Panc1 (cell line): ENCODE data around the gene EFNA5. TPM values are rescaled to one million over a fixed set of nuclear protein-coding genes. Genes with fewer than 3 reads are reported as not detected.
A peak's percentile ranks its signal among the peaks of the same experiment; 100 is the strongest.

Source experiments
- ATAC-seq: fragments of 200-7000 bp; cut with Tn5 transposase; 2 replicates; pipeline ENCODE4 v1.9.1; 2020; ENCODE audit warnings: mild to moderate bottlenecking, moderate library complexity
- BruUV-seq: library from RNA; stranded (reverse); fragments of 400-500 nt; replicated peaks from 2 replicates; lab custom pipeline; 2021; lab: Mats Ljungman, UMichigan
- CTCF ChIA-PET: fragments of 300-600 bp; sonication (Branson Sonifier 250); formaldehyde crosslinking; loops from one replicate; lab custom pipeline; 2022; ENCODE audit warnings: antibody characterized with exemption; lab: Charles Lee
- POLR2A ChIA-PET: fragments of 300-600 bp; sonication (Branson Sonifier 250); formaldehyde crosslinking; loops from one replicate; lab custom pipeline; 2022; ENCODE audit warnings: antibody characterized with exemption; lab: Charles Lee
- DNase-seq: peaks from one replicate; pipeline ENCODE4 v3.0.0-alpha.2; 2010; ENCODE audit warnings: low read depth, low spot score
- H3K27ac ChIP-seq: 2 replicates; pipeline ENCODE4 v1.5.1; 2011; ENCODE audit warnings: mild to moderate bottlenecking, low read length, inconsistent platforms
- H3K27me3 ChIP-seq: fragments of 200-500 bp; sonication (Bioruptor generic); 2 replicates; pipeline ENCODE4 v1.6.0; 2014; ENCODE audit warnings: low read length, inconsistent platforms; ENCODE audit not compliant: control insufficient read depth, insufficient read depth
- H3K36me3 ChIP-seq: fragments of 200-500 bp; sonication (Bioruptor generic); 2 replicates; pipeline ENCODE4 v1.5.1; 2014; ENCODE audit warnings: inconsistent platforms, mild to moderate bottlenecking, low read length, moderate library complexity; ENCODE audit not compliant: control insufficient read depth, insufficient read depth
- H3K4me1 ChIP-seq: 2 replicates; pipeline ENCODE4 v1.5.1; 2011; ENCODE audit warnings: inconsistent platforms, mild to moderate bottlenecking, low read length, moderate library complexity; ENCODE audit not compliant: control insufficient read depth, insufficient read depth
- H3K4me3 ChIP-seq, 2 experiments: 2 replicates each; pipeline ENCODE4 v1.5.1; 2011 to 2012; ENCODE audit warnings: low read depth in 2 of 2, low read length in 2 of 2, mild to moderate bottlenecking in 2 of 2, inconsistent platforms in 1 of 2, moderate library complexity in 1 of 2
- H3K9me3 ChIP-seq: fragments of 200-500 bp; sonication (Bioruptor generic); 2 replicates; pipeline ENCODE4 v1.5.1; 2014; ENCODE audit warnings: low read depth, mild to moderate bottlenecking, inconsistent platforms, low read length, moderate library complexity; ENCODE audit not compliant: control insufficient read depth, insufficient read depth
- CTCF ChIP-seq: fragments of 450-650 bp; IDR thresholded peaks from 2 replicates; pipeline ENCODE4 v1.5.1; 2017; ENCODE audit warnings: mild to moderate bottlenecking
- POLR2AphosphoS5 ChIP-seq: IDR thresholded peaks from 2 replicates; pipeline ENCODE4 v1.6.1; 2012; ENCODE audit warnings: mild to moderate bottlenecking, low read depth, low read length, moderate library complexity
- SIN3A ChIP-seq: IDR thresholded peaks from 2 replicates; pipeline ENCODE4 v1.6.1; 2012; ENCODE audit warnings: low read depth, mild to moderate bottlenecking, low read length, moderate library complexity, borderline replicate concordance; ENCODE audit not compliant: insufficient read depth
- TCF7L2 ChIP-seq: IDR thresholded peaks from 2 replicates; pipeline ENCODE4 v1.6.1; 2011; ENCODE audit warnings: mild to moderate bottlenecking, low read depth, low read length, inconsistent platforms
- in situ Hi-C: cut with HindIII; loops from 2 replicates; pipeline ENCODE4 v1.10.0; 2016; ENCODE audit warnings: low sequenced_read_pairs, low pct_unique_long_range_greater_than_20kb
- intact Hi-C: fragments of 100-400 bp; cut with micrococcal nuclease; formaldehyde crosslinking; loops from one replicate; pipeline ENCODE4 v1.10.0; 2022; ENCODE audit not compliant: unreplicated experiment
- total RNA-seq: library from RNA; stranded (reverse); gene quantifications from one replicate; pipeline ENCODE4 v1.2.1, GENCODE V29; 2021; ENCODE audit not compliant: unreplicated experiment
- TF ChIP-seq, protein P1 (sequence below), 2 experiments: IDR thresholded peaks; 2 replicates each; pipeline ENCODE4 v1.6.1; 2011 to 2012; ENCODE audit warnings: low read depth in 2 of 2, control low read depth in 1 of 2, low read length in 1 of 2, mild to moderate bottlenecking in 1 of 2, moderate library complexity in 1 of 2; ENCODE audit not compliant: insufficient read depth in 1 of 2

Gene EFNA5
- total RNA-seq, 1 experiment from 2014 or later: 30.5 TPM

DNA sequence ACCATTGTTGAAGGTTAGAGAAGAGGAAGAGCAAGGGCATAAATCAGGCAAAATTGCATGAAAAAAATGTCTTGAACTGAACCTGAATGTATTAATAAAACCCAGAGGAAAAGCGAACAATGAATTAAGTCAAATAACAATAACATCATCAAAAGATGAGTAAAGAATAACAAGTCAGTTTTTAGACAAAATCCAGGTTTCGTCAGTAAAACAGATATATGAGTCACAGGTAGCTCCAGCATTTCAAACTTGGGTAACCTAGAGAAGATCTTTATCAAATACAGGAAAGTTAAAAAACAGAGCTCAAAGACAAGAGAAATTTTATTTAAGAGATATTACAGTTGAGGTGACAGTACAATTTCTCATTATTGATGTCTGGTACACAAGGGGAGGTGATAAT lies 332.4 kb downstream of the EFNA5 start:
- intact Hi-C loops: no loop called here
- BruUV-seq: no TSS peak

DNA sequence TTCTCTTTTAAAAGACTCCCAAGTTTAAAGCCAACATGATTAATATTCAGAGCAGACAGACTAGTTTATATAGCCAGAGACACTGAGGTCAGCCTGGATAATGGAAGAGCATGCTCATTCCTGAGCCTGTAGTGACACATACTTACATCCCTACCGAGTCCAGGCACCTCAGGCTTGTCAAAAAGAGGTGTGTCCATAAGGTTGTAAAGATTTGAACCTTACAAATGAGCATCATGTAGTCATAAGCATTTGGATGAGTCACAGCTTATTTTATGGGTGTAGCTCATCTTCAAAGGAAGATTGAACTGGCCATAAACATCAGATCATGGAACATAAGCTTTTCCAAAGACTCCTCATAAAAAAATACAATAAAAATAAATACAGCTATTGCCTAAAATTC lies 333.5 kb downstream of the EFNA5 start:
- H3K4me3 ChIP-seq: no peak overlapping the region
- no peaks in the 10 kb centered on the region for H3K36me3 ChIP-seq
- ChIA-PET POLR2A (no interaction called here), CTCF (interaction anchor here (0.7 kb wide), 1 partner anchor 202 kb away, joined by 3 read pairs; no protein-coding TSS in a partner anchor)
- ATAC-seq (no peak), DNase-seq (peak; percentile 10)
- H3K9me3 ChIP-seq: no peaks in the 10 kb centered on the region
- H3K4me1 ChIP-seq: no peaks in the 10 kb centered on the region
- no TSS peak for BruUV-seq
- no peaks in the 10 kb centered on the region for H3K27me3 ChIP-seq
- TF ChIP-seq POLR2AphosphoS5 (no peak), TCF7L2 (no peak), SIN3A (no peak), CTCF (no peak)
- TF ChIP-seq, protein P1, sequence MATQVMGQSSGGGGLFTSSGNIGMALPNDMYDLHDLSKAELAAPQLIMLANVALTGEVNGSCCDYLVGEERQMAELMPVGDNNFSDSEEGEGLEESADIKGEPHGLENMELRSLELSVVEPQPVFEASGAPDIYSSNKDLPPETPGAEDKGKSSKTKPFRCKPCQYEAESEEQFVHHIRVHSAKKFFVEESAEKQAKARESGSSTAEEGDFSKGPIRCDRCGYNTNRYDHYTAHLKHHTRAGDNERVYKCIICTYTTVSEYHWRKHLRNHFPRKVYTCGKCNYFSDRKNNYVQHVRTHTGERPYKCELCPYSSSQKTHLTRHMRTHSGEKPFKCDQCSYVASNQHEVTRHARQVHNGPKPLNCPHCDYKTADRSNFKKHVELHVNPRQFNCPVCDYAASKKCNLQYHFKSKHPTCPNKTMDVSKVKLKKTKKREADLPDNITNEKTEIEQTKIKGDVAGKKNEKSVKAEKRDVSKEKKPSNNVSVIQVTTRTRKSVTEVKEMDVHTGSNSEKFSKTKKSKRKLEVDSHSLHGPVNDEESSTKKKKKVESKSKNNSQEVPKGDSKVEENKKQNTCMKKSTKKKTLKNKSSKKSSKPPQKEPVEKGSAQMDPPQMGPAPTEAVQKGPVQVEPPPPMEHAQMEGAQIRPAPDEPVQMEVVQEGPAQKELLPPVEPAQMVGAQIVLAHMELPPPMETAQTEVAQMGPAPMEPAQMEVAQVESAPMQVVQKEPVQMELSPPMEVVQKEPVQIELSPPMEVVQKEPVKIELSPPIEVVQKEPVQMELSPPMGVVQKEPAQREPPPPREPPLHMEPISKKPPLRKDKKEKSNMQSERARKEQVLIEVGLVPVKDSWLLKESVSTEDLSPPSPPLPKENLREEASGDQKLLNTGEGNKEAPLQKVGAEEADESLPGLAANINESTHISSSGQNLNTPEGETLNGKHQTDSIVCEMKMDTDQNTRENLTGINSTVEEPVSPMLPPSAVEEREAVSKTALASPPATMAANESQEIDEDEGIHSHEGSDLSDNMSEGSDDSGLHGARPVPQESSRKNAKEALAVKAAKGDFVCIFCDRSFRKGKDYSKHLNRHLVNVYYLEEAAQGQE (IDR thresholded peaks at IDR 0.05; ENCODE audit: insufficient read depth in 1 of 2, low read depth in 2 of 2, low read length in 1 of 2): no peak
- in situ Hi-C loops: no loop called here
- no peak overlapping the region for H3K27ac ChIP-seq
- intact Hi-C loops: no loop called here

More for the DNA sequence above, 332.4 kb downstream of the EFNA5 start:
- in situ Hi-C loops: no loop called here
- TF ChIP-seq, protein P1 (IDR thresholded peaks at IDR 0.05; ENCODE audit: insufficient read depth in 1 of 2, low read depth in 2 of 2, low read length in 1 of 2): no peak
- TF ChIP-seq POLR2AphosphoS5 (no peak), CTCF (no peak), SIN3A (no peak), TCF7L2 (no peak)
- no peak for DNase-seq
- H3K9me3 ChIP-seq: no peaks in the 10 kb centered on the region
- POLR2A ChIA-PET: no interaction called here
- no peak overlapping the region for H3K27ac ChIP-seq
- H3K36me3 ChIP-seq: no peaks in the 10 kb centered on the region
- no peak overlapping the region for H3K4me3 ChIP-seq
- H3K27me3 ChIP-seq: no peaks in the 10 kb centered on the region
- CTCF ChIA-PET: no interaction called here
- ATAC-seq: no peak
- no peaks in the 10 kb centered on the region for H3K4me1 ChIP-seq
